ENCODE measurements around the gene AXIN1.
A peak's percentile ranks its signal among the peaks of the same experiment; 100 is the strongest.
"Not testable (repeated sequence)": the region's sequence is repeated elsewhere in the genome, so short reads cannot be mapped to it uniquely, and the experiment has no call there.

The AXIN1 gene

DNA sequence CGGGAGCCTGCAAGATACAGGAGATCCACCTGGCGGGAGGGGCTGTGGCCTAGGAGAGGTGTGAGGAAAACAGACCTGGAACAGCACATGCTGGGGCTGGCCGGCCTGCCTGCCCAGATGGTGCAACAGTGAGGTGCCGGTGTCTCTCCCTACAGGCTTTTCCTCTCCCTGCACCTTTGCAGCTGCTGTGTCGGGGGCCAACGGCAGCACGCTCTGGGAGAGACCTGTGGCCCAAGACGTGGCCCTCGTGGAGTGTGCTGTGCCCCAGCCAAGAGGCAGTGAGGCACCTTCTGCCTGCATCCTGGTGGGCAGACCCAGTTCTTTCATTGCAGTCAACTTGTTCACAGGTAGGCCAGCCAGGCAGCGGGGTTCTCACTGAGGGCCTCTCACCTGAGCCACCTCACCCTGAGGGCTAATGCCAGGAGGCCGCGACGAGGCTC, 92.7 kb downstream of the AXIN1 start:
- Histone ChIP-seq H3K4me3 (ENCODE audit: low read depth in 1 of 5, low read length in 5 of 5) (no peak overlapping the region), H3K4me1 (ENCODE audit: control insufficient read depth in 5 of 5, insufficient read depth in 5 of 5, low read length in 5 of 5) (peaks cover 0 to 19% (median 15%) of the 10 kb centered on the region in 5 donors), H3K27me3 (ENCODE audit: control insufficient read depth in 5 of 5, insufficient read depth in 4 of 5, low read length in 5 of 5) (no peaks in the 10 kb centered on the region), H3K9me3 (ENCODE audit: control insufficient read depth in 5 of 5, low read length in 5 of 5) (no peaks in the 10 kb centered on the region), H3K27ac (ENCODE audit: low read depth, low read length) (no peak overlapping the region), H3K36me3 (ENCODE audit: control insufficient read depth in 5 of 5, insufficient read depth in 5 of 5, low read length in 5 of 5) (peaks cover 2 to 79% (median 63%) of the 10 kb centered on the region in 5 donors), H3K9ac (ENCODE audit: low read length in 5 of 5) (no peak overlapping the region)

DNA sequence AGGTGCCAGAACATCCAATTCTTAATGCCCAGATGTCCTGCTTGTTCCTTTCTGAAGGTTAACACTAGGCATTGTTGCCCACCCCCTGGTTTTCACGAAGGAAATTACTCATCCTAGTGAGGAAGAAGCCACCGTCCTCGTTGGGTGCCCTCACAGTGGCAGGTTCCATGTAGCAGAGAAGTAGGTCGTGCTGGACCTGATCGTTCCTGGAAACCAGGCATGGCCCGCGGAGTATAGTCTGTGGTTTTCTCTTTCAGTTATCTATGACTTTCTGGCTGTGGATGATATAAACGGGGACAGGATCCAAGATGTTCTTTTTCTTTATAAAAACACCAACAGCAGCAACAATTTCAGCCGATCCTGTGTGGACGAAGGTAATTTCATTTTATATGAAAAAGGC, 93.3 kb downstream of the AXIN1 start:
- Histone ChIP-seq H3K4me1 (ENCODE audit: control insufficient read depth in 5 of 5, insufficient read depth in 5 of 5, low read length in 5 of 5) (peaks cover 0 to 12% (median 9%) of the 10 kb centered on the region in 5 donors), H3K9me3 (ENCODE audit: control insufficient read depth in 5 of 5, low read length in 5 of 5) (no peaks in the 10 kb centered on the region), H3K4me3 (ENCODE audit: low read depth in 1 of 5, low read length in 5 of 5) (no peak overlapping the region), H3K27ac (ENCODE audit: low read depth, low read length) (no peak overlapping the region), H3K9ac (ENCODE audit: low read length in 5 of 5) (no peak overlapping the region), H3K27me3 (ENCODE audit: control insufficient read depth in 5 of 5, insufficient read depth in 4 of 5, low read length in 5 of 5) (no peaks in the 10 kb centered on the region), H3K36me3 (ENCODE audit: control insufficient read depth in 5 of 5, insufficient read depth in 5 of 5, low read length in 5 of 5) (peaks cover 2 to 79% (median 62%) of the 10 kb centered on the region in 5 donors)

DNA sequence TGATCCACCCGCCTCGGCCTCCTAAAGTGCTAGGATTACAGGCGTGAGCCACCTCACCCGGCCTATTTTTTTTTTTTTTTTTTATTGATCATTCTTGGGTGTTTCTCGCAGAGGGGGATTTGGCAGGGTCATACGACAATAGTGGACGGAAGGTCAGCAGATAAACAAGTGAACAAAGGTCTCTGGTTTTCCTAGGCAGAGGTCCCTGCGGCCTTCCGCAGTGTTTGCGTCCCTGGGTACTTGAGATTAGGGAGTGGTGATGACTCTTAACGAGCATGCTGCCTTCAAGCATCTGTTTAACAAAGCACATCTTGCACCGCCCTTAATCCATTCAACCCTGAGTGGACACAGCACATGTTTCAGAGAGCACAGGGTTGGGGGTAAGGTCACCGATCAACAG, 94.4 kb downstream of the AXIN1 start:
- not testable (repeated sequence) for H3K9ac ChIP-seq (ENCODE audit: low read length in 5 of 5); H3K9me3 ChIP-seq (ENCODE audit: control insufficient read depth in 5 of 5, low read length in 5 of 5); H3K27me3 ChIP-seq (ENCODE audit: control insufficient read depth in 5 of 5, insufficient read depth in 4 of 5, low read length in 5 of 5); H3K27ac ChIP-seq (ENCODE audit: low read depth, low read length); H3K4me3 ChIP-seq (ENCODE audit: low read depth in 1 of 5, low read length in 5 of 5); H3K4me1 ChIP-seq (ENCODE audit: control insufficient read depth in 5 of 5, insufficient read depth in 5 of 5, low read length in 5 of 5)
- peaks cover 2 to 76% (median 56%) of the 10 kb centered on the region in 5 donors for H3K36me3 ChIP-seq (ENCODE audit: control insufficient read depth in 5 of 5, insufficient read depth in 5 of 5, low read length in 5 of 5)

DNA sequence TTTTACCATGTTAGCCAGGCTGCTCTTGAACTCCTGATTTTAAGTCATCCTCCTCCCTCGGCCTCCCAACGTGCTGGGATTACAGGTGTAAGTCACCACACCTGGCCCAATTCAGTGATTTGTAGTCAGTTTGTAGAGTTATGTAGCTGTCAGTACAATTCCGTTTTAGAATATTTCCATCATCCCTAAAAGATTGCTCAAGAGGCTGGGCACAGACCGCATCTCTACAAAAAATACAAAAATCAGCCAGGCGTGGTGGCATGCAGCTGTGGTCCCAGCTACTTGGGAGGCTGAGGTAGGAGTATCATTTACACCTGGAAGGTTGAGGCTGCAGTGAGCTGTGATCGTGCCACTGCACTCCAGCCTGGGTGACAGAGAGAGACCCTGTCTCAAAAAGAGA, 97.3 kb downstream of the AXIN1 start:
- H3K9ac ChIP-seq (ENCODE audit: low read length in 5 of 5), result no peak overlapping the region
- no peak overlapping the region for H3K27ac ChIP-seq (ENCODE audit: low read depth, low read length)
- H3K27me3 ChIP-seq (ENCODE audit: control insufficient read depth in 5 of 5, insufficient read depth in 4 of 5, low read length in 5 of 5), result no peaks in the 10 kb centered on the region
- peaks cover 2 to 65% (median 43%) of the 10 kb centered on the region in 5 donors for H3K36me3 ChIP-seq (ENCODE audit: control insufficient read depth in 5 of 5, insufficient read depth in 5 of 5, low read length in 5 of 5)
- no peaks in the 10 kb centered on the region for H3K9me3 ChIP-seq (ENCODE audit: control insufficient read depth in 5 of 5, low read length in 5 of 5)
- no peak overlapping the region for H3K4me3 ChIP-seq (ENCODE audit: low read depth in 1 of 5, low read length in 5 of 5)
- H3K4me1 ChIP-seq (ENCODE audit: control insufficient read depth in 5 of 5, insufficient read depth in 5 of 5, low read length in 5 of 5), result peaks cover 0 to 9% (median 0%) of the 10 kb centered on the region in 5 donors

DNA sequence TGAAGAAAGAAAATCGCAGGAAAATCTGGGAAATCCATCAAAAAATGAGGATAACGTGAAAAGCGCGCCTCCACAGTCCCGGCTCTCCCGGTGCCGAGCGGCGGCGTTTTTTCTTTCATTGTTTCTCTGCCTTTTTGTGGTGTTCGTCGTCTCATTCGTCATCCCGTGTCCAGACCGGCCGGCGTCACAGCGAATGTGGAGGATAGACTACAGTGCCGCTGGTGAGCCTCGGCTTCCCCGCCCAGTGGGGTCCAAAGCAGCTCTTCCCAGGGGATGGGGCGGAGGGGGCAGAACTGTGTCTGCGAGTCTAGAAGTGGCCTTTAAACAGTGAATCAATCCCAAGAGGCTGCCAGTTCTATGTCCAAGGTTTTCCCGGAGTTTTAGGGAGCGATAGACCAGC, 98.1 kb downstream of the AXIN1 start:
- Histone ChIP-seq H3K36me3 (ENCODE audit: control insufficient read depth in 5 of 5, insufficient read depth in 5 of 5, low read length in 5 of 5) (peaks cover 2 to 62% (median 38%) of the 10 kb centered on the region in 5 donors), H3K4me1 (ENCODE audit: control insufficient read depth in 5 of 5, insufficient read depth in 5 of 5, low read length in 5 of 5) (peaks cover 0 to 9% (median 0%) of the 10 kb centered on the region in 5 donors)

DNA sequence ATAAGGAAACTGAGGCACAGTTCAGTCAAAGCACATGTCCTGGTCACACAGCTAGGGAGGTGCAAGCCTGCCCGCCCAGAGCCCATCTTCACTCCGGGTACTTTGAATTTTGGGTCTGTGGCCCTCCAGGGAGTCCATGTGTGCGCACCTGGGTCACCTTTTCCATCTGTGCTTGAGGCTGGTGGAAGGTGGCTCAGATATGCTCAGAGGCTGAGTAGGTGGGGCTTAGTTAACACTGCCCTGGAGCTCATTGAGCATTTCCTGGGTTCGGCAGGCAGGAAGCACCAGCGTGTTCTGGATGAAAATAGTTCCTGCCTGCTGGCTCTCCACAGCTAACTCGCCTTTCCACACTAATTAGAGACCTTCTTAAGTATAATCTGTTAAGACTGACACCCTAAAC, 98.7 kb downstream of the AXIN1 start:
- peaks cover 0 to 9% (median 0%) of the 10 kb centered on the region in 5 donors for H3K4me1 ChIP-seq (ENCODE audit: control insufficient read depth in 5 of 5, insufficient read depth in 5 of 5, low read length in 5 of 5)
- H3K27ac ChIP-seq (ENCODE audit: low read depth, low read length), result no peak overlapping the region
- H3K36me3 ChIP-seq (ENCODE audit: control insufficient read depth in 5 of 5, insufficient read depth in 5 of 5, low read length in 5 of 5), result peaks cover 2 to 61% (median 36%) of the 10 kb centered on the region in 5 donors
- no peaks in the 10 kb centered on the region for H3K9me3 ChIP-seq (ENCODE audit: control insufficient read depth in 5 of 5, low read length in 5 of 5)
- H3K27me3 ChIP-seq (ENCODE audit: control insufficient read depth in 5 of 5, insufficient read depth in 4 of 5, low read length in 5 of 5), result no peaks in the 10 kb centered on the region
- H3K4me3 ChIP-seq (ENCODE audit: low read depth in 1 of 5, low read length in 5 of 5), result no peak overlapping the region
- no peak overlapping the region for H3K9ac ChIP-seq (ENCODE audit: low read length in 5 of 5)

More for the DNA sequence above, 98.1 kb downstream of the AXIN1 start:
- Histone ChIP-seq H3K27me3 (ENCODE audit: control insufficient read depth in 5 of 5, insufficient read depth in 4 of 5, low read length in 5 of 5) (no peaks in the 10 kb centered on the region), H3K27ac (ENCODE audit: low read depth, low read length) (no peak overlapping the region), H3K9me3 (ENCODE audit: control insufficient read depth in 5 of 5, low read length in 5 of 5) (no peaks in the 10 kb centered on the region), H3K9ac (ENCODE audit: low read length in 5 of 5) (no peak overlapping the region), H3K4me3 (ENCODE audit: low read depth in 1 of 5, low read length in 5 of 5) (no peak overlapping the region)

DNA sequence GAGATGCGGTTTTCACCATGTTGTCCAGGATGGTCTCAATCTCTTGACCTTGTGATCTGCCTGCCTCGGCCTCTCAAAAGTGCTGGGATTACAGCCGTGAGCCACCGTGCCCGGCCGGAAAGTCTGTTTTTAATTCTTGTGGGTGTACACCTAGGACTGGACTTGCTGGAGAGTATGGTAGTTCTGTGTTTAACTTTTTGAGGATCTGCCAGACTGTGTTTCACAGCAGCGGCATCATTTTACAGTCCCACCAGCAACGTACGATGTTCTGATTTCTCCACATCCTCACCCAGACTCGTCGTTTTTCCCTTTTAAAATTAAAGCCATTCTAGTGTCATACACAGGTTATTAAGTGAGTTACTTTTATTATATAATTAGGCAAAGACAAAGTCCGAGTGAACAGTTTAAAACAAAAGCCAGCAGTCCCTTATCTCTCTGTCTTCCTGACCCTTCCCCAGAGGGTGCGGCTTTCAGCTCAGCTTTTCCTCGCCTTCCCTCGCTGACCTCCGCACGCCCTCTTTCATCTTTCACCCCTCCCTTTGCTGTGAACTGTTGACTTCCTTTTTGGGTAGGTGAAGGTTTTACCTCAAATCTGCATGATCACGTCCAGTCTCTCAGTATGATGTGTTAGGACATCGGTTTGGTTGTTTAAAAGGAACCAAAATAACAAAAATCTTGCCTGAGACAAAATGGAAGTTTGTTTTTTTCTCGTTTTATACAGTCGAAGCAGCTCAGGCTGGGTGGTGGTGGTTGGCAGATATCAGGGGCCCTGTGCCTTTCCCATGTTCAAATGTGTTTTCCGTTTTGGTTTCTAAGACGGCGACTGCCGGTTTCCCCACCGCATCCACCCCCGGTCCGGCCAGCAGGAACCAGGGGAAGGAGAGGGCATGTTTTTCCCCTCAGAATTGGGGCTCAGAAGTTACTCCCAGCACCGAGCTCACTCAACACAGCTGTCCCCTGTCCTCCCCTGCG, 99.9 kb downstream of the AXIN1 start:
- no peaks in the 10 kb centered on the region for H3K27me3 ChIP-seq (ENCODE audit: control insufficient read depth in 5 of 5, insufficient read depth in 4 of 5, low read length in 5 of 5)
- H3K9ac ChIP-seq (ENCODE audit: low read length in 5 of 5), result peak overlapping the region in 1 of 5 donors; percentile 25
- peaks cover 2 to 60% (median 36%) of the 10 kb centered on the region in 5 donors for H3K36me3 ChIP-seq (ENCODE audit: control insufficient read depth in 5 of 5, insufficient read depth in 5 of 5, low read length in 5 of 5)
- H3K4me1 ChIP-seq (ENCODE audit: control insufficient read depth in 5 of 5, insufficient read depth in 5 of 5, low read length in 5 of 5), result peaks cover 0 to 9% (median 0%) of the 10 kb centered on the region in 5 donors
- H3K4me3 ChIP-seq (ENCODE audit: low read depth in 1 of 5, low read length in 5 of 5), result peak overlapping the region in 3 of 5 donors; percentile 9 to 36 (median 10)
- no peak overlapping the region for H3K27ac ChIP-seq (ENCODE audit: low read depth, low read length)
- no peaks in the 10 kb centered on the region for H3K9me3 ChIP-seq (ENCODE audit: control insufficient read depth in 5 of 5, low read length in 5 of 5)

DNA sequence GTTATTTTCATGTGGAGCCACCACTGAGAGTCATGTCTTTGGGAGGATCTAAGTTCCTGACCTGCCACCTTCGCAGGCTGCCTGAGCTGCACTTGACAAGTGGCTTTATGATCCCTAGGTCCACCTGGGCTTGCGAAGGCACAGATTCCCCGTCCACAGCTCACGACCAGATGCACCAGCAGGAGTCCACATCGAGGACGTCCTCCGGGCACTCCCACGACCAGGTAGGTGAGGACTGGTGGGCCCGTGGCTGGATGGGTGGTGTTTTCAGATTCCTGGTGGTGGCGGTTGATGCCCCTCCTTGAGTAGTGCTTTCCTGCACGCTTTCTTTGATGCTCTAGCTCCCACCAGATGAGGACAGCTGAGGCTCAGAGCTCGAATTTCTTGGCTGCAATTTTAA, 103.1 kb downstream of the AXIN1 start:
- Histone ChIP-seq H3K27me3 (ENCODE audit: control insufficient read depth in 5 of 5, insufficient read depth in 4 of 5, low read length in 5 of 5) (no peaks in the 10 kb centered on the region), H3K4me1 (ENCODE audit: control insufficient read depth in 5 of 5, insufficient read depth in 5 of 5, low read length in 5 of 5) (peaks cover 0 to 9% (median 0%) of the 10 kb centered on the region in 5 donors), H3K9ac (ENCODE audit: low read length in 5 of 5) (no peak overlapping the region), H3K36me3 (ENCODE audit: control insufficient read depth in 5 of 5, insufficient read depth in 5 of 5, low read length in 5 of 5) (peaks cover 0 to 36% (median 22%) of the 10 kb centered on the region in 5 donors), H3K4me3 (ENCODE audit: low read depth in 1 of 5, low read length in 5 of 5) (no peak overlapping the region), H3K9me3 (ENCODE audit: control insufficient read depth in 5 of 5, low read length in 5 of 5) (no peaks in the 10 kb centered on the region), H3K27ac (ENCODE audit: low read depth, low read length) (no peak overlapping the region)

DNA sequence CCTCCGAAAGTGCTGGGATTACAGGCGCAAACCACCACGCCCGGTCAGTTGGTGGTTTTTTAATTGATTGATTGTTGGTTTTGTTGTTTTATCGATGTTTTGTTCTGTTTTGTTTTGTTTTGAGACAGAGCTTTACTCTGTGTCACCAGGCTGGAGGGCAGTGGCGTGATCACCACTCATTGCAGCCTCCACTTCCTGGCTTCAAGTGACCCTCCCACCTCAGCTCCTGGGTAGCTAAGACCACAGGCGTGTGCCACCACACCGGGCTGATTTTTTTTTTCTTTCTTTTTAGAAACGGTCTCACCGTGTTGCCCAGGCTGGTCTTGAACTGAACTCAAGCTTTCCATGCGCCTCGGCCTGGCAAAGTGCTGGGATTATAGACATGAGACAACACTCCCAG, 105.5 kb downstream of the AXIN1 start:
- H3K27ac ChIP-seq (ENCODE audit: low read depth, low read length), result no peak overlapping the region
- H3K27me3 ChIP-seq (ENCODE audit: control insufficient read depth in 5 of 5, insufficient read depth in 4 of 5, low read length in 5 of 5), result no peaks in the 10 kb centered on the region
- H3K36me3 ChIP-seq (ENCODE audit: control insufficient read depth in 5 of 5, insufficient read depth in 5 of 5, low read length in 5 of 5), result peaks cover 0 to 22% (median 12%) of the 10 kb centered on the region in 5 donors
- H3K4me3 ChIP-seq (ENCODE audit: low read depth in 1 of 5, low read length in 5 of 5), result no peak overlapping the region
- peaks cover 0 to 1% (median under 1%) of the 10 kb centered on the region in 5 donors for H3K4me1 ChIP-seq (ENCODE audit: control insufficient read depth in 5 of 5, insufficient read depth in 5 of 5, low read length in 5 of 5)
- H3K9ac ChIP-seq (ENCODE audit: low read length in 5 of 5), result no peak overlapping the region
- H3K9me3 ChIP-seq (ENCODE audit: control insufficient read depth in 5 of 5, low read length in 5 of 5), result no peaks in the 10 kb centered on the region

DNA sequence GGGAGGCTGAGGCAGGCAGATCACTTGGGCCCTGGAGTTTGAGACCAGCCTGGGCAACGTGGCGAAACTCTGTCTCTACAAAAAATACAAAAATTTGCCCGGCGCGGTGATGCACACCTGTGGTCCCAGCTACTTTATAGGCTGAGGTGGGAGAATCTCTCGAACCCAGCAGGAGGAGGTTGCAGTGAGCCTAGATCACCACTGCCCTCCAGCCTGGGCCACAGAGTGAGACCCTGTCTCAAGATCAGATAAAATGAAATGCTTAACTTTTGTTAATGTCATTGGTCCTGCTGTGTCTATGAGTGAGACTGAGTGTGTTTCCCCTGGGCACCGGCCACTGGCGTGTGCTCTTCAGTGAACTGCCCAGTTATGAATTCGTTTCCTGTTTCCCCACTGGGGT, 107.4 kb downstream of the AXIN1 start:
- H3K9ac ChIP-seq (ENCODE audit: low read length in 5 of 5), result no peak overlapping the region
- H3K4me3 ChIP-seq (ENCODE audit: low read depth in 1 of 5, low read length in 5 of 5), result no peak overlapping the region
- peaks cover 0 to 9% (median 5%) of the 10 kb centered on the region in 5 donors for H3K36me3 ChIP-seq (ENCODE audit: control insufficient read depth in 5 of 5, insufficient read depth in 5 of 5, low read length in 5 of 5)
- no peaks in the 10 kb centered on the region for H3K9me3 ChIP-seq (ENCODE audit: control insufficient read depth in 5 of 5, low read length in 5 of 5)
- no peaks in the 10 kb centered on the region for H3K27me3 ChIP-seq (ENCODE audit: control insufficient read depth in 5 of 5, insufficient read depth in 4 of 5, low read length in 5 of 5)
- no peak overlapping the region for H3K27ac ChIP-seq (ENCODE audit: low read depth, low read length)
- peaks cover 0 to 9% (median 5%) of the 10 kb centered on the region in 5 donors for H3K4me1 ChIP-seq (ENCODE audit: control insufficient read depth in 5 of 5, insufficient read depth in 5 of 5, low read length in 5 of 5)

Measured in subcutaneous abdominal adipose tissue (tissue), 5 donors.